B cell (primary cell): ENCODE results near the gene APOC3. TPM values are rescaled to one million over a fixed set of nuclear protein-coding genes. Genes with fewer than 3 reads are reported as not detected.

Experiments used
- ATAC-seq: fragments of 200-7000 bp; cut with Tn5 transposase; one replicate; pipeline ENCODE4 v1.10.0; 2021; ENCODE audit warnings: low read depth, mild to moderate bottlenecking, moderate number of reproducible peaks, moderate library complexity
- CTCF ChIA-PET: fragments of 350-600 bp; sonication (Branson Sonifier 250); formaldehyde crosslinking; loops from one replicate; lab custom pipeline; 2021; ENCODE audit warnings: antibody characterized with exemption, inconsistent platforms; lab: Charles Lee
- POLR2A ChIA-PET: fragments of 350-600 bp; sonication (Branson Sonifier 250); formaldehyde crosslinking; loops from one replicate; lab custom pipeline; 2021; ENCODE audit warnings: antibody characterized with exemption; lab: Charles Lee
- DNase-seq: peaks from one replicate; pipeline ENCODE4 v3.0.0; 2013
- H2AFZ ChIP-seq: 2 replicates; pipeline ENCODE4 v1.6.1; 2012; ENCODE audit warnings: mild to moderate bottlenecking, low read depth, low read length; ENCODE audit not compliant: insufficient read depth, poor library complexity, severe bottlenecking
- H3K27ac ChIP-seq, 2 donors: 1 replicate in 1 of 2; 2 replicates in 1 of 2; pipeline ENCODE4 v1.5.1; 2012 to 2013; ENCODE audit warnings: low read length in 2 of 2, mild to moderate bottlenecking in 2 of 2, moderate library complexity in 1 of 2
- H3K27me3 ChIP-seq, 4 experiments: fragments of 200-600 bp in 1 of 4; sonication (generic) in 1 of 4; replicated peaks in 1 of 4; 1 replicate in 2 of 4; 2 replicates in 2 of 4; pipeline versions ENCODE4 v1.6.1 to v1.7.0; 2013 to 2016; ENCODE audit warnings: low read length in 3 of 4, mild to moderate bottlenecking in 2 of 4, mixed read lengths in 1 of 4, moderate library complexity in 1 of 4; ENCODE audit not compliant: insufficient read depth in 4 of 4, control insufficient read depth in 3 of 4; ENCODE audit errors: control extremely low read depth in 1 of 4
- H3K36me3 ChIP-seq, 2 experiments: replicated peaks in 1 of 2; 1 replicate in 1 of 2; 2 replicates in 1 of 2; pipeline versions ENCODE4 v1.6.1 to v1.7.1; 2013; ENCODE audit warnings: low read length in 1 of 2; ENCODE audit not compliant: insufficient read depth in 2 of 2, control insufficient read depth in 1 of 2; ENCODE audit errors: control extremely low read depth in 1 of 2, extremely low read depth in 1 of 2
- H3K4me1 ChIP-seq, 2 donors: fragments of 200-600 bp in 1 of 2; sonication (generic) in 1 of 2; 1 replicate in 1 of 2; 2 replicates in 1 of 2; pipeline versions ENCODE4 v1.5.1 to v1.6.1; 2013 to 2017; ENCODE audit warnings: low read length in 2 of 2; ENCODE audit not compliant: control insufficient read depth in 2 of 2, insufficient read depth in 2 of 2
- H3K4me2 ChIP-seq: replicated peaks from 2 replicates; pipeline ENCODE3; 2012; ENCODE audit warnings: mild to moderate bottlenecking, low read depth, low read length; ENCODE audit not compliant: poor library complexity, severe bottlenecking
- H3K4me3 ChIP-seq, 5 experiments: fragments of 200-600 bp in 1 of 5; sonication (generic) in 1 of 5; 1 replicate in 3 of 5; 2 replicates in 2 of 5; pipeline versions ENCODE4 v1.5.1 to v1.7.0; 2011 to 2016; ENCODE audit warnings: low read length in 4 of 5, mild to moderate bottlenecking in 4 of 5, low read depth in 2 of 5, control low read depth in 1 of 5, moderate library complexity in 1 of 5; ENCODE audit not compliant: insufficient read depth in 1 of 5; ENCODE audit errors: control extremely low read depth in 1 of 5, extremely low read depth in 1 of 5
- H3K79me2 ChIP-seq: fragments of 200-600 bp; sonication (generic); one replicate; pipeline ENCODE4 v1.6.0; 2016; ENCODE audit warnings: low read length; ENCODE audit not compliant: control insufficient read depth, insufficient read depth
- H3K9ac ChIP-seq: fragments of 200-600 bp; sonication (generic); 2 replicates; pipeline ENCODE4 v1.6.1; 2017; ENCODE audit warnings: mild to moderate bottlenecking, low read length, moderate library complexity
- H3K9me3 ChIP-seq, 3 donors: one replicate each; pipeline versions ENCODE4 v1.6.1 to v1.7.1; 2013; ENCODE audit warnings: low read length in 2 of 3; ENCODE audit not compliant: control insufficient read depth in 2 of 3, insufficient read depth in 1 of 3; ENCODE audit errors: control extremely low read depth in 1 of 3
- H4K20me1 ChIP-seq: 2 replicates; pipeline ENCODE4 v1.6.0; 2012; ENCODE audit warnings: mild to moderate bottlenecking, low read length; ENCODE audit not compliant: insufficient read depth, control insufficient read depth, poor library complexity, severe bottlenecking
- H3K27ac Mint-ChIP-seq: one replicate; pipeline ENCODE4 v1.8.0; 2021; ENCODE audit warnings: mixed read lengths
- H3K27me3 Mint-ChIP-seq: one replicate; pipeline ENCODE4 v1.8.0; 2021; ENCODE audit warnings: mixed read lengths
- H3K4me1 Mint-ChIP-seq: one replicate; pipeline ENCODE4 v1.8.0; 2021; ENCODE audit warnings: mixed read lengths
- H3K4me3 Mint-ChIP-seq: one replicate; pipeline ENCODE4 v1.8.0; 2021; ENCODE audit warnings: mixed read lengths
- H3K9me3 Mint-ChIP-seq: one replicate; pipeline ENCODE4 v1.8.0; 2022; ENCODE audit warnings: mixed read lengths; ENCODE audit not compliant: insufficient read depth
- CTCF ChIP-seq: fragments of 200-600 bp; IDR thresholded peaks from one replicate; pipeline ENCODE4 v1.8.0; 2022; ENCODE audit warnings: antibody characterized with exemption, mild to moderate bottlenecking
- EZH2 ChIP-seq: IDR thresholded peaks from 2 replicates; pipeline ENCODE4 v1.6.1; 2012; ENCODE audit warnings: borderline replicate concordance, low read depth, mild to moderate bottlenecking, moderate library complexity, low read length; ENCODE audit not compliant: insufficient read depth, poor library complexity, severe bottlenecking
- WGBS: methylation state at CpG from one replicate; pipeline ENCODE4 v1.1.5; 2013; ENCODE audit warnings: missing lambda C conversion rate; ENCODE audit not compliant: insufficient coverage; 5-methylcytosine and 5-hydroxymethylcytosine counted together
- intact Hi-C: fragments of 100-400 bp; cut with micrococcal nuclease; formaldehyde crosslinking; loops from one replicate; pipeline ENCODE4 v1.10.0; 2022
- polyA plus RNA-seq: library from polyadenylated mRNA; depleted of rRNA; stranded (reverse); fragments of >200 nt; gene quantifications from 2 replicates; pipeline ENCODE4 v1.2.3, GENCODE V29; 2012
- total RNA-seq, 2 donors: library from RNA; stranded (reverse); fragments of 120-200 nt in 1 of 2; gene quantifications; 1 replicate in 1 of 2; 2 replicates in 1 of 2; pipeline versions ENCODE4 v1.2.3 to v1.2.4, GENCODE V29; 2013 to 2022

APOC3 gene
- total and polyA plus RNA-seq, 2 donors (not counting 1 experiment from before 2014, with no cell fraction given): not detected

GRCh38 chr11:116844722-116845121 is 15.0 kb downstream of the APOC3 start:
- H3K4me3 ChIP-seq: no peak overlapping the region
- H3K9ac ChIP-seq: no peak overlapping the region
- H3K79me2 ChIP-seq: no peaks in the 10 kb centered on the region
- no peaks in the 10 kb centered on the region for H3K27me3 ChIP-seq
- H4K20me1 ChIP-seq: peaks cover 6% of the 10 kb centered on the region
- ChIA-PET POLR2A (no interaction called here), CTCF (no interaction called here)
- H3K27ac Mint-ChIP-seq: no peak overlapping the region
- DNase-seq (no peak), ATAC-seq (no peak)
- peaks cover 13 to 55% of the 10 kb centered on the region in 2 experiments for H3K36me3 ChIP-seq
- WGBS: 96% methylated on average over 3 of the region's 4 CpGs
- H3K4me1 Mint-ChIP-seq: peaks cover 3% of the 10 kb centered on the region
- H3K4me3 Mint-ChIP-seq: no peak overlapping the region
- no peak overlapping the region for H3K4me2 ChIP-seq
- intact Hi-C loops: no loop called here
- no peaks in the 10 kb centered on the region for H3K4me1 ChIP-seq
- TF ChIP-seq EZH2 (no peak), CTCF (no peak)
- no peaks in the 10 kb centered on the region for H3K9me3 ChIP-seq
- H3K27me3 Mint-ChIP-seq: no peaks in the 10 kb centered on the region
- H3K9me3 Mint-ChIP-seq: no peaks in the 10 kb centered on the region
- H2AFZ ChIP-seq: no peak overlapping the region
- no peak overlapping the region for H3K27ac ChIP-seq

GRCh38 chr11:116847612-116848011 is 17.9 kb downstream of the APOC3 start:
- Mint-ChIP-seq H3K4me1 (peaks cover 26% of the 10 kb centered on the region), H3K27ac (no peak overlapping the region), H3K4me3 (no peak overlapping the region), H3K9me3 (no peaks in the 10 kb centered on the region), H3K27me3 (no peaks in the 10 kb centered on the region)
- ChIA-PET POLR2A (no interaction called here), CTCF (interaction anchor here (1.0 kb wide), 1 partner anchor 33 kb away, joined by 3 read pairs; no protein-coding TSS in a partner anchor)
- TF ChIP-seq EZH2 (no peak), CTCF (no peak)
- no peak overlapping the region for H3K9ac ChIP-seq
- H3K4me2 ChIP-seq: no peak overlapping the region
- no peaks in the 10 kb centered on the region for H3K9me3 ChIP-seq
- no peaks in the 10 kb centered on the region for H3K79me2 ChIP-seq
- intact Hi-C loops: no loop called here
- 100% methylated on average over 2 of the region's 4 CpGs for WGBS
- no peak for ATAC-seq
- peaks cover 33% of the 10 kb centered on the region for H4K20me1 ChIP-seq
- peaks cover 13 to 58% of the 10 kb centered on the region in 2 experiments for H3K36me3 ChIP-seq
- H3K4me1 ChIP-seq: peaks cover 15% of the 10 kb centered on the region in 2 donors
- H3K27ac ChIP-seq: no peak overlapping the region
- no peak overlapping the region for H2AFZ ChIP-seq
- H3K4me3 ChIP-seq: no peak overlapping the region
- DNase-seq: no peak
- H3K27me3 ChIP-seq: no peaks in the 10 kb centered on the region
